GM21360 (cell line): ENCODE results near the gene ETNK2.

Source experiments
- ATAC-seq: cut with Tn5 transposase; IDR thresholded peaks from one replicate; pipeline ENCODE4 v1.9.1; 2021; ENCODE audit warnings: mild to moderate bottlenecking, moderate library complexity; ENCODE audit not compliant: unreplicated experiment

Gene ETNK2

DNA sequence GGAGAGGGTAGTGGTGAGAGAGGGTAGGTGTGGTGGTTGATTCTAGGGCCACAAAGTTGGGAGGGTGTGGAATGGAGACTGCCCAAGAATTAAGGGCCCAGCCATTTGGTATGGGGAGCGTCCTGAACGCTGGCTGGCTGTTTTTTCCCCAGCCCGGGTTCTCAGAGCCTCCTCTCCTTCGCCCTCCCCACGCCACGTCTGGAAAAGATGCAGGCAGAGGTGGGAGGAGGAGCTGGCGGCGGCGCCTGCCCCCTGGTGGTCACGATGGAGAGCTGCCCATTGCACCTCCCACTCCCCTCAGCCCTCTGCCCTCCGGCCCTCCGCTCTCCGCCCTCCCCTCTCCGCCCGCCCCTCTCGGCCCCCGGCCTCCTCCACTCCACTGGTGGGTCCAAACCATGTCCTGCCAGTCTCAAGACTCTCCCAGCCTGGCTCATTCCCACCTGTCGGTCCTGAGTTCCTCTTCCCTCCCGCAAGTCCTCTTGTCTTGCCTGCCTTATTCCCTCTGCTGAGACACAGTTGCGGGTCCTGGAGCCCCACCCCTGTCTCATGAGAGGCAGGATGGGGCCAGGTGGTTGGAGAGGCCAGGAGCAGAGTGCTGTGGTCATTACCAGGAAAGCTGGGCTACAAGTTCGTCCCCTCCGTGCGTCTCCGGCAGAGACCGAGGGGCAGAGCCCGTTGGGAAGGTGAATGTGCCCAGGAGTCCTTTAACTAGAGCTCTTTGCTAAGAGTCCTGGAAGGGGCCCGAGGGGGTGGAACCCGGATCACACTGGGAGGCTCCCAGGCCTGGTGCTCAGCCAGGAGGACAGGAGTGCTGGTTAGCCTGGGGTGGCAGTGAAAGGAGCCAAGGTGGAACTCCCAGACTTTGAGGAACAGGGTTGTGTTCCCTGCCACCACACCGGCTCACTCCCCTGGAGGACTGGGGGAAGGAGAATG, 22.6 kb downstream of the ETNK2 start:
- ATAC-seq, result no peak

DNA sequence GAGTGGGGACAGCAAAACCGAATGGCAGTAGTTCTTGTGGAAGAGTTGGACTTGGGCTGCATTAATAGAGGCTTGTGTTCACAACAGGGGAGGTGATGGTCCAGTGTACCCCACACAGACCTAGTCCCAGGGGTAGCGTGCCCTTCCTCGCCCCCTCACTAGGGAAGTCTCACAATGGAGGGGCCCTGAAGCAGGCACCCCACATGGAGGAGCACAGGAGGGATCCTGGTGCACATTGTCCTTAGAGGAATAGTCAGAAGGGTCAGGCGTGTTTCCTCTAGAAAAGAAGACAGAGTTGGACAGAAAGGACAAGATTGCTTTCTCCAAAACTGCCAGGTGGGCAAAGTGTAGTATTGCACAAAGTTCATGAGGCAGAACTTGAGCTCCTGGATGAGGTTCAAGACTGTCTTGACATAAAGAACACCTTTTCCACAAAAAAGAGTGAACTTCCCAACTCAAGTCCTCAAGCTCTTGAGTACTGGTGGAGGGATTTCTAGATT, 23.3 kb downstream of the ETNK2 start:
- no peak for ATAC-seq

DNA sequence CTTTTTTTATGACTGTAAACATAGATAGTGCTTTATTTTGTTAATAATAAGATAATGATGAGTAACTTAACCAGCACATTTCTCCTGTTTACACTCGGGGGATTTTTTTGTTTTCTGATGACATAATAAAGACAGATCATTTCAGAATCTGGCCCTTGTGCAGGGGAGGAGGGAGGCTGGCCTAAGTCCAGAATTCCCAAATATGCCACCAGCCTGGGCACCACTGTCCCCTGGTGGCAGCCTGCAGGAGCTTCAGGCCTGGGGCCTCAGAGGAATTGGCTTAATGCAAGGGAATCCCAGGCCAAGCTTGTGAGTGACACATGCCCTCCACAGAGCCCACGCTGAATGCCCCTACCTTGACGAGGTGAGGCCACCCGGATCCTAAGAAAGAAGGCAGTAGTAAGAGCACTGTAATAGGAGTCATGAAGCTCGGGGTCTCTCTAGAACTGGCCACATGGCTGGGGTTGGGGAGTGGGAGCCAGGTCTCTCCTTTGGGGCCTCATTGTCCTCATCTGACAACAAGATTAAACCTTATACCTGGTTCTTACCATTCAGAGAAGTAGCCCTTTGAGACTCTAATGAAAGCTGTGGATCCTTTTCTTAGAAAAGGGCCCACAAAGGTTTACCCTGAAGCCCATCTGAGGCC, 24.1 kb downstream of the ETNK2 start:
- ATAC-seq, result no peak

DNA sequence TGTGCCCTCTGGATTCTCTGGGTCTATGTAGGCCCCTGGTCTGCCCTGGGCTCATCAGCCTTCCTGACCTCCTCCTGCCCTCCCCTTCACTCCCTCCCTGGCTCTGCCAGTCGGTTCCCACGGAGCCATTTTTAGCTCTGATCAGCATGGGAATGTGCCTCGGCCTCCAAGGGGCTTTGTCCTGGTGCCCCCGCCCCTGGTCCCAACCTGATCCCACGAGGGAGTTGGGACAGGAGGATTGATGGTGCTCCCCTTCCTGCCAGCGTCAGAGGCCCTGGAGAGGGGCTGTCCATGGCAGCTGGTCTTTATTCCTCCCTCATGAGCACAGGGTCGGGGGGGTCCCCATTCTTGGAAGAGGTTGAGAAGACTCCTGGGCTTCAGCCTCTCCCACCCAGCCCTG, 24.9 kb downstream of the ETNK2 start:
- ATAC-seq, result no peak

DNA sequence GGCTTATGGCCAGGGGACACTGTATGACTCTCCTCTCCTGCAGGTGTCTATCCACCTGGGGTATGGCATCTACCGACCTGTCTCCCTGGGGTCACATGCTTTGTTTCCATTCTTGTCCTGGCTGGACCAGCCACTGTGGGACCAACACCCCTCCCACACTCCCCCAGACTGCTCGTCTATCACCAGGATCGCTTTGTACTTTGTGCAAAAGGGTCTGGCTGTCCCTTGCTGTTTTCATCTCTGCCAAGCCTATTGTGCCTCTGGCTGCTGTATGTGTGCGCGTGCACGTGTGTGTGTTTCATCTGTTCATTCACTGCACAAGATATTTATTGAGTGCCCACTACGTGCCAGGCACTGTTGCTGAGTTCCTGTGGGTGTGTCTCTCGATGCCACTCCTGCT, 25.5 kb downstream of the ETNK2 start:
- no peak for ATAC-seq

DNA sequence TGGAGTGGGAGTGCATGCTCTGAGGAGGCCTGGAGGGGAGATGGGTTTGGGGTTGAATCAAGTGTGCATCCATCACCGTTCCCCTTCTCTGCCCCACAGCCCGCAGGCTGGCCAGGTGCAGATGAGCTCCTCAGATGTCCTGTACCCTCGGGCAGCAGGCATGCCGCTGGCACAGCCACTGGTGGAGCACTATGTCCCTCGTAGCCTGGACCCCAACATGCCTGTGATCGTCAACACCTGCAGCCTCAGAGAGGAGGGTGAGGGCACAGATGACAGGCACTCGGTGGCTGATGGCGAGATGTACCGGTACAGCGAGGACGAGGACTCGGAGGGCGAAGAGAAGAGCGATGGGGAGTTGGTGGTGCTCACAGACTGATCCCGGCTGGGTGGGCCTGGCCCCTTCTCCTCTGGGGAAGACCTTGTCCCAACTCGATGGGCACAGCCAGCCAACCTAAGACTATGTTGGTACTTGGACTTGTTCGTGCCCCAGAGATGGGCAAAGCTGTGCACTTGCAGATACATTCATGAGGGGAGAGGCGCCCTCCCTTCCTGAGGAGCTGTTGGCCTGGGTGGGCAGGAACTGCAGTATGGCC, 26.0 kb downstream of the ETNK2 start:
- ATAC-seq, result no peak

DNA sequence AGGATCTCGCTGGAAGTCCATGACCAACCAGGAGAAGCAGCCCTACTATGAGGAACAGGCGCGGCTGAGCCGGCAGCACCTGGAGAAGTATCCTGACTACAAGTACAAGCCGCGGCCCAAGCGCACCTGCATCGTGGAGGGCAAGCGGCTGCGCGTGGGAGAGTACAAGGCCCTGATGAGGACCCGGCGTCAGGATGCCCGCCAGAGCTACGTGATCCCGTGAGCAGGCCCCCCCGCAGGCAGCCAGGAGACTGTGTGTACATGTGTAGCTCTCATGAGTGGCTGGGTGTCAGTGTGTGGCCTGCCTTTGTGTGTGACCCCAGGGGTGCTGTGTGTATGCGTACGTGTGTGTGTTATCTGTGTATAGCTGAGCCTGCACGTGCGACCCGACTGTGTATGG, 27.2 kb downstream of the ETNK2 start:
- ATAC-seq, result no peak

DNA sequence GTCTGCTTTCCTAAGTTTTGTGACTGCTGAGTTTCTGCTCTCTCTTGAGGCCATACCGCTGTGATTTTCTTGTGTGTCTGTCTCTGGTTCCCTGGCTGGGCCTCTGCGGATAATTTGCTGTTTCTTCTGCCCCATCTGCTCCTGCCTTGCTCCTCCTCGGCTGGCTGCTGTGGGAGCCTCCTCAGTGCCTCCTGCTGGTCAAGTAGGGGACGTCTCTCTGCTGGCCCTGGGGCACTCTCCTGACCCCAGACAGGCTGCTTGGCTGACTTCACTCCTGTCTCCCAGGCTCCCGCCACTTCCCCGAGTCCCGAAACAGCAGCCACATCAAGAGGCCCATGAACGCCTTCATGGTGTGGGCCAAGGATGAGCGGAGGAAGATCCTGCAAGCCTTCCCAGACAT, 28.5 kb downstream of the ETNK2 start:
- no peak for ATAC-seq

DNA sequence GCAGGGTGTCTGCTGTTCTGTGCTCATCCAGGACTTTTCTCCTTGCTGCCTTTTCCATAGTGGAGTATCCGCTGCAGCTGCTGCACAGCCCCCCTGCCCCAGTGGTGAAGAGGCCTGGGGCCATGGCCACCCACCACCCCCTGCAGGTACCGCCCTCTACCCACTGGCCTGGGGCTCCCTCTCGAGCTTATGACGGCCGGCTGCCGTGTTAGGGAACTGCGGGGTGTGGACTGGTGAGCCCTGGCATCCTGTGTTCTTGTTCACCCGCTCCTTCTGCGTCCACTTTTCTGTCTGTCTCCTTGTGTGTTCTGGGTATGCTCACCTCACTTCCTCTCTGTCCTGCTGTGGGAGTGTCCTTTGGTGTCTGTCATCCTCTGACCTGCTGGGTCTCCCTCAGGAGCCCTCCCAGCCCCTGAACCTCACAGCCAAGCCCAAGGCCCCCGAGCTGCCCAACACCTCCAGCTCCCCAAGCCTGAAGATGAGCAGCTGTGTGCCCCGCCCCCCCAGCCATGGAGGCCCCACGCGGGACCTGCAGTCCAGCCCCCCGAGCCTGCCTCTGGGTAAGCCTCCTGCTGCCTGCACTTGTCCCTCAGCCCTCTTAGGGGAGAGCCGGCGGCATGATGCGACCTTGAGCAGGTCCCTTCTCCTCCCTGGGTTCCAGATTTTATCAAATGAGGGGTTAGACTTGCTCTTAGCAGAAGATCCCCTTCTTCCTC, 29.8 kb downstream of the ETNK2 start:
- no peak for ATAC-seq

DNA sequence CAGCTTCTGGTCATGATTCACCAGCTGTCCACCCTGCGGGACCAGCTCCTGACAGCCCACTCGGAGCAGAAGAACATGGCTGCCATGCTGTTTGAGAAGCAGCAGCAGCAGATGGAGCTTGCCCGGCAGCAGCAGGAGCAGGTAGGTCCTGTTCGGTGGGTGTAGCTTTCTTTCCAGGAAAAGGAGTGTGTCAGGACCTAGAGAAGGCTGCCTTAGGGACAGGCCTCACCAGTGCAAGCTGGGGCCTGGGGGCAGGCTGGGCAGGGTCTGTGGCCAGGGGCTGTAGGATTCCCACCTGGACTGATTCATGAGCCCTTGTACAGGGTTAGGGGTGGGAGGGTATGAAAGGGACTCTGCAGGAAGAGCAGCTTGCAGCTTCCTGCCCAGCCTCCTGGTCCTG, 35.3 kb downstream of the ETNK2 start:
- no peak for ATAC-seq

DNA sequence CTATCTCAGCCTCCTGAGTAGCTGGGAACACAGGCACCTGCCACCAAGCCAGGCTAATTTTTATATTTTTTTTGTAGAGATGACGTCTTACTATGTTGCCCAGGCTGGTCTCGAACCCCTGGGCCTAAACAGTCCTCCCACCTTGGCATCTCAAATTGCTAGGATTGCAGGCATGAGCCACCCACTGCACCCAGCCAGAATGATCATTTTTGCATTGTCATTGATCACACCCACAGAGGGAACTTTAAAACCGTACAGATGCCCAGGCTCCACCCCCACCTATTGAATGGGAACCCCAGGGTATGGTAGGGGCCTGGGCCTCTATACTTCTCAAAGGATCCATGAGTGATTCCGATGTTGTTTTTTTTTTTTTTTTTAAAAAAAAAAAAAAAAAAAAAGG, 36.7 kb downstream of the ETNK2 start:
- no peak for ATAC-seq

DNA sequence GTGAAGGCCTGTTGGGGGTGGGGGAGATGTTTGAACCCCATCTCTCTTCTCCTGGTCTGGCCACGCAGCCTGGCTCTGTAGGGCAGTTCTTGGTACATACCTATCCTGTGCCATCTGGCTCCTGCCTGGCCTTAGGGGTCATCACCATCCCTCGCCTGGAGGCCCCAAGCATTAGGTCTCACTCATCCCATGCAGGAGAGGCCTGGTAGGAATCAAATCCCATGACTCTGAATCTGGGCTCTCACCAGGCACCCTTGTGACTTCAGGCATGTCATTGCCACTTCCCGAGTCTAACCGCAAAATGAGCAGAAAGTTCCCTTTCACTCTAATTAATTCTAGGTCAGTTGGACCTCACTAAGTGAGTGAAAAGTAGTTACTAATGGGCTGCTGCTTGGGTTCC, 37.2 kb downstream of the ETNK2 start:
- no peak for ATAC-seq

DNA sequence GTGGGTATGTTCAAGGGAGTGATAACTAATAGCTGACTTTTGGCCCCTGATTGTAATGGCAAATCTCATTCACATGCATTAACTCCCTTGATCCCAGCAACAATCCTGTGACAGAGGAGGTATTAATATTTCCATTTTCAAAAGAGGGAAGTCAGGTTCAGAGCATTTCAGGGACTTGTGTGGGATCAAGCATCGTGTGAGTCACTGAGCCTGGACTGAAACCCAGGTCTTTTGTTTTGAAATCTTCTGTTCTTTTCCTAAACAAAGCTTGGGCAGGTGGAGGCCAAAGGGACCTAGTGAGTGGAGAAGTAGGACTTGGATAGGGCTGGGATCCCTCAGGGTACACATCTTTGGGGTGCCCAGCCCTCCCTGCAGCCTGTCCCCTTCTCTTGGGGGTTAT, 37.9 kb downstream of the ETNK2 start:
- ATAC-seq, result no peak

DNA sequence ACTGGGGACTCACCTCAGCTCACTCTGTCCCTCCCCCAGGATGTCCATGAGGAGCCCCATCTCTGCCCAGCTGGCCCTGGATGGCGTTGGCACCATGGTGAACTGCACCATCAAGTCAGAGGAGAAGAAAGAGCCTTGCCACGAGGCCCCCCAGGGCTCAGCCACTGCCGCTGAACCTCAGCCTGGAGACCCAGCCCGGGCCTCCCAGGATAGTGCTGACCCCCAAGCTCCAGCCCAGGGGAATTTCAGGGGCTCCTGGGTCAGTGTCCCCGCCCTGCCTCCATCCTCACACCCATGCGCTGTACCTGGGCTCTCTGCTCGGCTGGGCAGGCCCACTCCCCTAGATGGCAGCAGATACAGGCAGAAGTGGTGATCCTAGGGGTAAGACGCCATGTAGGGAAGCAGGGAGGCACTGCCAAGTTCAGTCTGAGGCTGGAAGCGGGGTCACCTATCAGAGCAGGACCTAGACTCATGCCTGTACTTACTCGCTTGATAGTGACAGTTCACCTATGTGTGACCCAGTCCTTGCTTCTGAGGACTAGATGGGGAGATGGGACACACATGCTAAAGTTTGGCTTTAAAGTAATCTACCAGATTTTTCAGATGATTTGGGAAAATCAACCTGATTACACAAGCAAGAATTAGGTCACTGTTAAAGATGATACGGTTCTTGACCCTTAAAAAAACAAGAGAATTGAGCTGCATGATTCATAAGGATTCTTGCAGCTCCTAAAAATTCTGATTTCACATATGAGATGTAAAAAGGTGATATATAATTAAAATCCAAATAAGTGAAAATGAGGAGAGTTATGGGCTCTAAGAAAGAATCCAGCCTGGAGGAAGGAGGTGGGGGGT, 38.7 kb downstream of the ETNK2 start:
- ATAC-seq, result no peak

DNA sequence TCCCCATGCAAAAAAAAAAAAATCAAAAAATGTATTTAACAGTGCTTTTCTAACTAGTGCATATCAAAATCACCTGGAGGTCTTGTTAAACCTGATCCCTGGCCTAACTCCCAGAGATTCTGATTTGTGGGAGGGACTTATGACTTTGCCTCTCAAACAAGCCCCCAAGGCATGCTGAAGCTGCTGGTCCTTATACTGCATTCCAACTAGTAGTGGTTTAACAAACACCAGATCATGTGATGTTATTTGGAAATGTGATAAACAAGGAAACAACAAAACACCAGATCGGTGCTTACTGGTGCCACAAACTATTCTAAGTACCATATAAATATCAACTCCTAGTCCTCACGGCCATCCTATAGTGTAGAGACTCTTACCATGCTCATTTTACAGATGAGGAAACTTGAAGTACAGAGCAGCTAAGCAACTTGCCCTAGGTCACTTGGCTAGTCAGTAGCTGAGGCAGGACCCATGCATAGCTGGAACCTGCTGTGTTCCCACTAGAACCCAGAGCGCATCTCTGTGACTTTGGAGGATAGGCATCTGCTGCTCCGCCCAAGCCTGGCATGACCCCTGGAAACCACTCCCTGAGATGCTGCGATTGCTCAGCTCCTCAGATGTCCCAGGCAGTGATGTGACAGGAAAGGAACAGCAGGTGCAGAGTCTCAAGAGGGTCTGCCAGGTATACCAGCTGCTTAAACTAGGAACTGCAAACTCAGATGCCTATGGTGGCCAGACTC, 40.8 kb downstream of the ETNK2 start:
- ATAC-seq, result no peak

DNA sequence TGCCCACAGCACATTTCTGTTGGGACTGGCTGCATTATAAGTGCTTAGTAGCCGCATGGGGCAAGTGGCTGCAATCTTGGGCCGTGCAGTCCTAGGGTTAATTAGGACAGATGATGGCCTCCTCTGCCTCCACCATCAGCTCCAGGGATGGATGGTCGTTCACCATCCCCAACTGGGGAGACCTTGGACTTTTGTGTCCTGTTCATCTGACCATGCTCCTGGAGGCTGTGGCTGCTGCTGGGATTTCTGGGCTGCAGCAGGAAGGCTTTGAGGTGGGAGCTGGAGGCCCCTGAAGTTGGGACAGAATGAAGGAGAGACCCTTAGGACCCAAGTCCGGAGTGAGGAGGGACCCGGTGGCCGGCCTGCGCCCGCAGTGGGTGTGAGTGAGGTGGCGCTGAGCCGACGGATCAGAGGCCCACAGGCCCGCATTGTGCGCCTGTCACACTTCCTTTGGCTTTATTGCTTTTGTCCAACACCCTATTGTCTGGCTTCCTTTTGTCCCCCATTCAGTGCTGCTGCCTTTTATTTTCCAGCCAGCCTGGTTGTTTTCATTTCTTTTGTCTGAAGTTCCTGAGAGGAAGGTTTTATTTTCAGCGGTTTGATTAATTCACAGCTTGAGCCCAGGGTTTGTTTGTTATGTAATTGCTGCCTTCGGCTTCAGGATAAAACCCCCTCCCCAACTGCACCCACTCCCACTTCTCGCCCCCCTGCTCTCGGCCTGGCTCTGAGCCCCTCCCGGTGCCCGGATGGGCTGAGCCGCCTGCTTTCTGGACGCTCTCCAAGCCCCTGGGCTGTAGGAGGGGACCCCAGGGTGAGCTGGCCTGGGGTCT, 43.3 kb downstream of the ETNK2 start:
- ATAC-seq, result no peak

DNA sequence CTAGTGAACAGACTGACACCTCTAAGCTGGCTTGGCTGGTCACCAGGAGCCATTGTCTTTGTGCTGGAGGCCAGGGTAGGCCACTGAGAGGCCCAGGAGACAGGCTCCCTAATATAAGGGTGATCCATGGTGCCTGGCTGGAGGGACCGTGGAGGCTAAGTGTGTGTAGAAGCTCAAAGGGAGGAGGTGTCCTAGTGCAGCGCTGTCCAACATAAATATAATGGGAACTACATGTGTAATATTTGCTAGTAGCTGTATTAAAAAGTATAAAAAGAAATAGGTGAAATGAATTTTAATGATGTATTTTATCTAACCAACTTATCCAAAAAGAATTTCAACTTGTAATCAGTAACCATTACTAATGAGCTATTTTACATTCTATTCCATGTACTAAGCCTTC, 44.0 kb downstream of the ETNK2 start:
- no peak for ATAC-seq

DNA sequence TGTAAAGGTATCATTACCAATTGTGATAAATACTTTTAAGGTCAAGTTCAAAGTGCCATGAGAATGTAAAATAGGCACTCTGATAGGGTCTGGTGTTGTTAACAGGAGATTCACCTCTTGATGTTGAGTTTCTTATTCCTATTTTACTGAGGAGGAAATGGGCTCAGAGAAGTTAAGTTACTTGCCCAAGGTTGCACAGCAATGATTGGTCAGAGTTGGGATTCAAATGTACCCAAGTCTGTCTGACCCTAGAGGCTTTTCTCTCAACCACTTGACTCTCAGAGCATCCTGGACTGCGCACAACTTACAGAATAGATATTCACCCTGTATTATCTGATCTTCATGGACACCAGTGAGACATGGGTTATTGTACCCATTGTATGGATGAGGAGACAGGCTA, 45.0 kb downstream of the ETNK2 start:
- no peak for ATAC-seq

DNA sequence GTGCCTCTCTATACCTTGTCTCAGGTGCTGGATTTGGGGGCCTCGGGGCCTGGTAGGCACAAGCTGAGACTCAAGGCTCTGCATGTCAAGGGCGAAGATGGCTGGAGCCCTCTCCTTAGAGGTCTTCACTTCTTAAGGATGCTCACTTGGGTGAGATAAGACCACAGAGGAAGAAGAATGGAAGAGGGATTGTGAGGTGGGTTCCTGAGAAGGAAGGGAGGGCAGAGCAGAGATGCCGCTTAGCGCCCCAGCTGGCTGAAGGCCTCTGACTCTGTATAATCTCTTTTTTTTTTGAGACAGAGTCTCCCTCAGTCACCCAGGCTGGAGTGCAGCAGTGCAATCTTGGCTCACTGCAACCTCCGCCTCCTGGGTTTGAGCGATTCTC, 46.7 kb downstream of the ETNK2 start:
- no peak for ATAC-seq
